ENCODE measurements around the gene WNT11. TPM values are rescaled to one million over a fixed set of nuclear protein-coding genes. Genes with fewer than 3 reads are reported as not detected.

The WNT11 gene
- total RNA-seq, 2 donors from 2014 or later = 1.6 to 6.8 TPM

DNA sequence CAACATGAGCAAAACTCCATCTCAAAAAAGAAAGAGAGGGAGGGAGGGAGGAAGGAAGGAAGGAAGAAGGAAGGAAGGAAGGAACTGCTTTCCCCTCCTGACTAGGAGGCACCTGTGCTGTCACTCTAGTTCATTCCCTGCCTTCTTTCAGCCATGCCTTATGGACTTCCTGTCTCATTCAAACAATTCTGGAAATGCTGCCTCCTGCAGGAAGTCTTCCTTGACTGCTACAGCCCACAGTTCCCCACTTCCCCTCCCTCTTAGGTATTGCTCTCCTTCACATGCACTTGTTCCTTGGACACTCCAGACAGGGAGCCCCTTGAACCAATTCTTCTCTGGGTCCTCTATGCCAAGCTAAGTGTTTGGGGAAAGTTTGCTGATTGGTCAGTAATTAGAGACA is 31.6 kb upstream of the WNT11 start:
- DNase-seq (ENCODE audit: low spot score) = no peak
- H3K27me3 ChIP-seq = no peaks in the 10 kb centered on the region
- TF ChIP-seq, protein P1, sequence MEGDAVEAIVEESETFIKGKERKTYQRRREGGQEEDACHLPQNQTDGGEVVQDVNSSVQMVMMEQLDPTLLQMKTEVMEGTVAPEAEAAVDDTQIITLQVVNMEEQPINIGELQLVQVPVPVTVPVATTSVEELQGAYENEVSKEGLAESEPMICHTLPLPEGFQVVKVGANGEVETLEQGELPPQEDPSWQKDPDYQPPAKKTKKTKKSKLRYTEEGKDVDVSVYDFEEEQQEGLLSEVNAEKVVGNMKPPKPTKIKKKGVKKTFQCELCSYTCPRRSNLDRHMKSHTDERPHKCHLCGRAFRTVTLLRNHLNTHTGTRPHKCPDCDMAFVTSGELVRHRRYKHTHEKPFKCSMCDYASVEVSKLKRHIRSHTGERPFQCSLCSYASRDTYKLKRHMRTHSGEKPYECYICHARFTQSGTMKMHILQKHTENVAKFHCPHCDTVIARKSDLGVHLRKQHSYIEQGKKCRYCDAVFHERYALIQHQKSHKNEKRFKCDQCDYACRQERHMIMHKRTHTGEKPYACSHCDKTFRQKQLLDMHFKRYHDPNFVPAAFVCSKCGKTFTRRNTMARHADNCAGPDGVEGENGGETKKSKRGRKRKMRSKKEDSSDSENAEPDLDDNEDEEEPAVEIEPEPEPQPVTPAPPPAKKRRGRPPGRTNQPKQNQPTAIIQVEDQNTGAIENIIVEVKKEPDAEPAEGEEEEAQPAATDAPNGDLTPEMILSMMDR (IDR thresholded peaks at IDR 0.05) = no peak
- H3K27ac ChIP-seq = no peak overlapping the region
- peaks cover 0 to 12% of the 10 kb centered on the region in 2 donors for H3K4me1 ChIP-seq
- no peak overlapping the region for H3K4me3 ChIP-seq
- no peaks in the 10 kb centered on the region for H3K36me3 ChIP-seq
- H3K9me3 ChIP-seq = no peaks in the 10 kb centered on the region

GRCh38 chr11:76237000-76237649 is 30.8 kb upstream of the WNT11 start:
- no peak for DNase-seq (ENCODE audit: low spot score)
- Histone ChIP-seq H3K27ac (peak overlapping the region in 1 of 2 donors; percentile 87), H3K4me3 (no peak overlapping the region), H3K9me3 (no peaks in the 10 kb centered on the region), H3K27me3 (no peaks in the 10 kb centered on the region), H3K36me3 (no peaks in the 10 kb centered on the region), H3K4me1 (peaks cover 0 to 12% of the 10 kb centered on the region in 2 donors)
- TF ChIP-seq, protein P1 (IDR thresholded peaks at IDR 0.05) = no peak

DNA sequence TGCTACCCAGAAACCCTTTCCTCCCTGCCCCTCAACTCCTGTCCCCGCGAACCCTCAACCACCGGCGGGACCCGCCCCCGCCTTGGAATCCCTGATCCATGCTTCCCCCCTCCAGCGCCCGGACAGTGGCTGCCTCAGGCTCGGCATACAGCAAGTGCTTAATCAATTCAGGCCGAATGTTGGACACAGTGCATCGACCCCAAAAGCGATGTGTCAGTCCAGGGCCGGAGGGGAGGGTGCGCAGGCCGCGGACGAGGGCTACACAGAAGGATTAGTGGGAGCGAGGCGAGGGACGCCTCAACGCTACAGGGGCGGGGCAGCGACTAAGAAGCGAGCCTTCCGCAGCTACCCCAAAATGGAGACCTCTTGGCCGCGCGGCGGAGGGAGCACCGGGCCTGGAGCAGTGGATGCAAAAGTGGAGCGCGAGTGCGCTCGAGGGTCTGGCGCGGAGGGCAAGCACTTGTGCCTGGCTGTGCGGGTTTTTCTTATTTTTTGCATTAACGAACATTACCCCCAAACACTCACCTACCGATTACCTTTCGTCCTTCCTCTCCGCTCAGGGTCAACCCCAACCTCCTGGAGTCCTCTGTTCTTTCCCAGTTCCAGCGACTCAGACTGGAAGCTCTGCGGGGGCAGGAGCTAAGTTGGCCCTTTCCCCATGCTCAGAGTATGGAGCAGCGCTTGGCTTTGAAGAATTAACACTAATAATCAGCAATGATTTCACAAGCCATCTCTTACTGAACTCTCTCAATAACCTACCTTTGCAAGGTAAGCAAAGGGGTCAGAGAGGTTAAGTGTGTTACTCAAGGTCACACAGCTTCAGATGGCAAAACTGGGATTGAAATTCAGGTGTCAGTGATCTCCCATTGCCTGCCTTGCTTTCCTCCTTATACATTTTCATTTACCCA is 30.0 kb upstream of the WNT11 start:
- DNase-seq (ENCODE audit: low spot score) = peak; percentile 73
- Histone ChIP-seq H3K4me3 (peak overlapping the region; percentile 75 to 85), H3K4me1 (peaks cover 0 to 12% of the 10 kb centered on the region in 2 donors), H3K27ac (peak overlapping the region; percentile 87), H3K36me3 (no peaks in the 10 kb centered on the region), H3K9me3 (no peaks in the 10 kb centered on the region), H3K27me3 (no peaks in the 10 kb centered on the region)
- TF ChIP-seq, protein P1 (IDR thresholded peaks at IDR 0.05) = no peak

DNA sequence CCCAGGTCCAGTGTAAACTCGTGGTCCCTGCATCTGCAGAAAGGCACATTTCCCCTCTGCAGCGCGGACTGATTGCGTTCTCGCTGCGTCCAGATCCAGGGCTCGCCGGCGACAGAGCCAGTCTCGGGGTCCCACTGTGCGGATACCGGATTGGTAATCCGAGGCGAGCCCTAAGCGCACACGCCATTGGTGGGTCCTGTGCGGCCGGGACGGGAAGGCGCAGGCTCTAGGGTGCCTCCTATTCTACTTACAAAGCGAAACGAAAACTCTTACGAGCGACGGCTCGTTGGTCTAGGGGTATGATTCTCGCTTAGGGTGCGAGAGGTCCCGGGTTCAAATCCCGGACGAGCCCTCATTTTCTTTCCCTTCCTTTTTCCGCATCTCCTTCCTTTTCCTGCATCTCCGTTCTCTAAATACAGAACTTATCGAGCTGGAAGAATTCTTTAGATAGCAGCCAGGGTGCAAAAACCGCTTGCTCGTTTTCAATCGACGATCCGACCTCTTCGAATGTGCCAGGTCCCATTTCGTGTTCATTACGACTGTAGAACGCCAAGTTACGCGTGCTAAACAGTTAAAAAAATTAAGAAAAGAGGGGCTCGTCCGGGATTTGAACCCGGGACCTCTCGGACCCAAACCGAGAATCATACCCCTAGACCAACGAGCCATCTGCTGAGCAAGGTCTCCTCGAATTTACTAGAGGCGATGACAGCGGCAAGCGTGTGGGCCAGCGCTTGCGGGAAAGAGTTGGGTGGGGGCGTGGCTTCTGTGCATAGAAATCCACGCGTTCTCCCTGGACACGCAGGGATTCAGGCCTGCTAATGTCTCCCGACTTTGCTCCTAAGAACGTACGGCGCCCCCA is 29.2 kb upstream of the WNT11 start:
- peak; percentile 95 for DNase-seq (ENCODE audit: low spot score)
- TF ChIP-seq, protein P1 (IDR thresholded peaks at IDR 0.05) = peak in 1 of 2 donors; percentile 5
- H3K4me1 ChIP-seq = peaks cover 0 to 12% of the 10 kb centered on the region in 2 donors
- H3K36me3 ChIP-seq = no peaks in the 10 kb centered on the region
- no peaks in the 10 kb centered on the region for H3K9me3 ChIP-seq
- H3K27me3 ChIP-seq = no peaks in the 10 kb centered on the region
- peak overlapping the region; percentile 75 to 85 for H3K4me3 ChIP-seq
- H3K27ac ChIP-seq = peak overlapping the region; percentile 87

GRCh38 chr11:76234416-76235232 is 28.3 kb upstream of the WNT11 start:
- TF ChIP-seq, protein P1 (IDR thresholded peaks at IDR 0.05) = no peak
- H3K27ac ChIP-seq = peak overlapping the region; percentile 87
- H3K27me3 ChIP-seq = no peaks in the 10 kb centered on the region
- H3K4me1 ChIP-seq = peaks cover 0 to 12% of the 10 kb centered on the region in 2 donors
- H3K9me3 ChIP-seq = no peaks in the 10 kb centered on the region
- no peaks in the 10 kb centered on the region for H3K36me3 ChIP-seq
- DNase-seq (ENCODE audit: low spot score) = peak; percentile 82
- peak overlapping the region; percentile 75 to 85 for H3K4me3 ChIP-seq
